ENCODE data around the gene CEMIP.

CEMIP gene

DNA sequence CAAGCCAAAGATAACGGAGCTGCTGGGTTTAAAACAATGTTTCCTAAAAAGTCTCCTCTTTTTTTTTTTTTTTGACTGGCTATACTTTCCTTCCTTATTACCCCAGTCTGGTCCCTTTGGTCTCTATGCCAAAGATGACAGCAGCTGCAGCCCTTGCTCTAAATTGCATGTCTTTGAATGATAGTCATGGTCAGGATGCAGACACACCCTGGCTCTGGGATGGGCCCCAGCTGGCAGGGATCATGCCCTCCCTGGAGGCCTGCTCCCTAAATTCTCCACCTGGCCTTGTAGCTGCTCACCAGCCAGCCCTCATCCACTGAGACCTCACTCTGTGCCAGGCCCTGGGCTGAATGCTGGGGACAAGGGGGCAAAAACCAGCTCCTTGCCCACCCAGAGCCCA lies 114.6 kb downstream of the CEMIP start:
- no peak for DNase-seq

- DNase-seq: no peak
Observed at GRCh38 chr15:80895091-80895490, 115.9 kb downstream of the CEMIP start.

DNA sequence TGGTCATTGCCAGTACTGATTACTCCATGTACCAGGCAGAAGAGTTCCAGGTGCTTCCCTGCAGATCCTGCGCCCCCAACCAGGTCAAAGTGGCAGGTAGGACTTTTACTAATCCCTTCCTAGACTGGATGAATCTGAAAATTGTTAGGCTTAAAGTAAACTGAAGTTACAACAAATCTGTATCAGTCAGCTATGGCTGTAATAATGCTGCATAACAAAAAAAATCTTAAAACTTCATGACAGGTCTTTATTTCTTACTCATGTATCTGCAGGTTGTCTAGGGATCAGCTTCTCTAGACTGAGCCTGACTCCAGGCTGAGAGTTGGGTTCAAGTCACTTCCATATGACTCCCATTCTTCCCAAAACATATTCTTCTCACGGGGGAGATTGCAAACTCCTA lies 116.8 kb downstream of the CEMIP start:
- DNase-seq: no peak

- DNase-seq: no peak
Observed at GRCh38 chr15:80898040-80898439, 118.9 kb downstream of the CEMIP start.

DNA sequence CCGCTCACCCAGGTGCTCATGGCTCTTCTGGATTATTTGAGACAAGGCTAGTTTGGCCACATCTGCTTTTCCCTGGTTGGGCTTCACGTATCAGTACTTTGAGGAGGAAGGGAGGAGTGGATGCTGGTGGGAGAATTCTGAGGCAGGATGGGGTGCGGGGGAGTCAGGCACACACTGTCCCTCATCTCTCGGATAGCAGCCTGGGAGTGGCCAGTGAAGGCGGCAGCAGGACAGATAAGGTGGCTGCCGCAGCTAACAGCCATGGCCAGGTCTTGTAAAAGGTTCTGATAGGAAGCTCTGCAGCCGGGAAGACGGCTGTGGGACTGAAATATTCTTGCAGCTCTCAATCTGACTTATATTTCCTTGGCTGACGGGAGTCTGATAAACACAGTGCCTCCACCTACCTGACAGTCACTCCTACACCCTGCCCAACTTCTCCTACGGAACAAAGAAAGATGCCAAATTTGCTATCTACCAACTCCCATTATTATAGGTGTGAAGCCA lies 123.2 kb downstream of the CEMIP start:
- no peak for DNase-seq

- no peak for DNase-seq
Observed at GRCh38 chr15:80904998-80905397, 125.8 kb downstream of the CEMIP start.

- no peak for DNase-seq
Observed at GRCh38 chr15:80906159-80906766, 127.1 kb downstream of the CEMIP start.

GRCh38 chr15:80911821-80912220 lies 132.7 kb downstream of the CEMIP start:
- DNase-seq: no peak

DNA sequence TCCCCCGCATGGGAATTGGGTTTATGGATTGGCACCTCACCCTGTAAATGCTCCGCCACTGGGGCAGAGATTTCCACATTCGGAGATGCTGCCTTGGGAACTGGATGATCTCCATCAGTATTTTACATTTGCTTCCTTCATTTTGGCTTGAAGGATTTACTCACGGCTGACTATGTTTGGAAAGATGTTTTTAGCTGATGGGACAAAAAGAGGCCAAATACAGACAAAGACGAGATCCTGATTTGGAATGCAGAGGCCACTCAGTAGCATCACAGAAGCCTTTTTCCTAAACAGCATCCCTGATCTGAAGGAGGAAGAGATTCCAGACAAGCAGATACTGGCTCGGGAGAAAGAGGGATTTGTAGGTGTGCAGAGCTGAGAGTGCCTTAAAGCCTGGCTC lies 133.5 kb downstream of the CEMIP start:
- DNase-seq: no peak

DNA sequence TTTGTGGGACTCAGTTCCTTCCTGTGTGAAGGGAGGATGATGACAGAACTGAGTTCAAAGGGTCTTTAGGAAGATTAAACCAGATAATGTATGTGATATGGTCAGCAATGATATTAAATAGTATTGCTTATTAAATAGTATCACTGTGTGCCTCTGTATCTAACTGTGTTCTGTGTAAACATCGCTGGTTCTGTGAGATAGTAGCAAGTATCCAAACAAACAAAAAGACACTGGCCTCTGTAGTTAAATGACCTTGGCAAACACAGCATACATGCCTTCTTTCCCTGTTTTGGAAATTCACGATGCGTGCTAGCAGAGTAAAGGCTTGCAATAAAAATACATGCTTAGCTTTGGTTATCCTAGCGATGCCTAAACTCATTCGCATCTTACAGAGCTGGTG lies 134.4 kb downstream of the CEMIP start:
- no peak for DNase-seq

DNA sequence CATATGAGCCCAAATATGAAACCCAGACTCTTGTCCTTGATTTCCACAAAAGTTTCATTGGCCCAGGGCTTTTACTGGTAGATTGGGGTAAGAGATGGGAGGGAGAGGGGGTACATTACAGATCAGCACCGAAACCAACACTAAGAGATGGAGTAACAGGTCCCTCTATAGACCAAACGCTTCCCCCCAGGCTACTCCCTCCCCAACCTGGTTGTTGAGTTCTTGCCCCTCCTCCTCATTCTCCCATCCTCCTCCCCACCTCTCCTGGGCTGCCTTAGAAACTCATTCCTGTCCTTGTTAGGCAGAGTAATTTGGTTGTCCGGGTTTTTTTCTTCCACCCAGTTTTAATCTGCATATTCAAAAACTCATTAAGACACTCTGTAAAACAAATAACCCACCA lies 136.3 kb downstream of the CEMIP start:
- DNase-seq: no peak

GRCh38 chr15:80916056-80916455 lies 136.9 kb downstream of the CEMIP start:
- DNase-seq: no peak

GRCh38 chr15:80918196-80918783 lies 139.1 kb downstream of the CEMIP start:
- no peak for DNase-seq

DNA sequence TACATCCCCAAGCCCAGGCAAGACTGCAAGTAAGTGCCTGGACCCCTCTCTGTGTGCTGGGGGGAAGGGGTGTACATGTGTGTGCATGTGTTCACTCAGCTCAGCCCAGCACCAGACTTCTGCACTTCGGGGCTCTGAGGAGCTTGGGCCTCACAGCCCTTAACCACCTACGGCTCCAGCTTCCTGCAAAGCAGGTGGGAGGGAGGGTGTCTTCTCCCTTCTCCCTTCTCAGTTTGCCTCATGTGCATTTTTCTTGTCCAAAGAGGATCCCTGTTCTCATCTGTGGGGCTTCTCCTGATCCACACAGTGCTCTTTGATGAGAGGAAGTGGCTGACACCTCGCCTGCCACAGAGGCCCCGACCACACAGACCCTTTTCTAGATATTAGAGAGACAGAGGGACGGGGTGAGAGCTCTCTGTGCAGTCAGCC lies 141.1 kb downstream of the CEMIP start:
- no peak for DNase-seq

- no peak for DNase-seq
Observed at GRCh38 chr15:80921736-80922410, 142.7 kb downstream of the CEMIP start.

DNA sequence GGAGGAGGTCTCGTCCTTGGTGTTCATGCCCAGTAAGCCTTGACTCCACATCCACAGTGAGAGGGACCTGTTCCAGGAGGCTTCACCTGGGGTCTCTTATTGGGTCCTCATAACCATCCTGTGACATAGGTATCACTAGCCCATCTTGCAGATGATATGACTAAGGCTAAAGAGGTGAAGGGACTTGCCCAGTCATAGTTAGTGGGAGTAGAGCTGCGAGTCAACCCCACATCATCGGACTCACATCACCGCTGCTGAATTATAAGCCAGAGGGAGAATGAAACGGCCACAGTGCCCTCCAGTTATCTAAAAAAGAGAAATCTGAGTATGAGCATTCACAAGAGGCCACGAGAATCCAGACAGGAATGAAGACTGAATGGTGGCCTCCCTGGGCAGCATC lies 144.5 kb downstream of the CEMIP start:
- DNase-seq: no peak

GRCh38 chr15:80924278-80924677 lies 145.1 kb downstream of the CEMIP start:
- no peak for DNase-seq

DNA sequence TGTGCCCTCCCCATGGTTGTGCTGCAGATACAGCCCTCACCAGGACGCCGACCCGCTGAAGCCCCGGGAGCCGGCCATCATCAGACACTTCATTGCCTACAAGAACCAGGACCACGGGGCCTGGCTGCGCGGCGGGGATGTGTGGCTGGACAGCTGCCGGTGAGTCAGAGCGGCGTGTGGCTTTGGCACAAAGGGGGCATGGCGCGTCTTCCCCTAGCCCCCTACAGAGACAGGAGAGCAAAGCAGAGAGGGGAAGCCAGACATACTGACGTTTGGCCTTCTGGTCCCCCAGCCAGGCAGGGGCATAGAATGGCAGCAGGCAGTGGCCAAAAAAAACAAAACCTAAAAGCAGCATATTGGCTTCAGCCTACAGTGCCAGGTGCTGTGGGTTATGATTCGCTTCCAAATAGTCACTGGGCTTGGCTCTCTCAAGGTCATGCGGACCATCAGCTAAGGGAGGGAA lies 146.5 kb downstream of the CEMIP start:
- DNase-seq: no peak

DNA sequence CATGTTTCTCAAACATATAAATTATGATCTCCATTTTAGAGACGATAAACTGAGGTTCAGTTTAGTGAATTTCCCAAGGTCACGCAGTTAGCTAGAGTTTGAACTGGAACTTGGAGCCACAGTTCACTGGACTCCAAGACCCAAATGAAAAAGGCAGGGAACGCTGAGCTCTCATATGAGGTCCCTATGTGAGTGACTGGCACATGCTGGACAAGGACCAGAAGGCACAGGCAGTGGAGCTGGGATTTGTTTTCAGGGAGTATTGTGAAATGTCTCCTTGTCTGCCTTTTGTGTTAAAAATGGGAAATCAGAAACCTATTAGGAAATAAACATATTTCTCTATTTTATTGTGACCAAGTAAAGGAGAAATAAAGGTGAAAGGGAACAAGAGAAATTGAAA lies 147.0 kb downstream of the CEMIP start:
- DNase-seq: no peak

- no peak for DNase-seq
Observed at GRCh38 chr15:80929225-80929624, 150.1 kb downstream of the CEMIP start.

DNA sequence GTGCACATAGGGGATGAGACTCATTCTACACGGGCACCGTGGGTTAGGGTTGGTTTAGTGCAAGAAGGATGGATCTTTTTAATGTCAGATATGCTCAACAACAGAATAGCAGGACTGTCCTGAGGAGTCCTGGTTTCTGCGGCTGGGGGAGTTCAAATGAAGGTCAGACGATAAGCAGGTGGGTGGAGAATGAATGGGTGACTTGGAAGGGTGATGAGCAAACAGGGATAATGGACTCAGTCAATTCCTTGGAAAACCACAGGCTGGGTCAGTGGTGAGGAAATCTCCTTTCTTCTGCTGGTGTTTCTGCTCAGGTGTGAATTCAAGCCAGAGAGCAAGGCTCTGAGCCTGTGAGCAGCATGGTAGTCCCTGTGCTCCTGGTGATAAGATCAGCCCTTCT lies 150.5 kb downstream of the CEMIP start:
- DNase-seq: no peak

DNA sequence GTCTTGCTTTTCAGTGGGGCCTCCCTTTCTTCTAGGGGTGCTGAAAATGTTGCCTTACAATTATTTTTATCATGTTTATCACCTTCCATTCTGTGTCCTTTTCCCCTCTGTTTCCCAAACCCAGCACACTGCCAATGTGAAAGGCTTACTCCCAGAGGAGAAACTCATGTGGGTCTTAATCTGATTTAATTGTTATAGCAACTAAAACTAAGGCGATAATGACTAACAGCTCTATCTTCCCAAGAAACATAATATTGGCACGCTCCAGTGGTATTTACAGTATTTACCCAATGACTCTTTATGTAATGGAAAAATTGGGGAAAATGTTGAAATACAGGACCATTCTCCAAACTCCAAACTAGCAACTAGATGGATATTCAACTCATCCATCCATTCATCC lies 152.0 kb downstream of the CEMIP start:
- DNase-seq: no peak

GRCh38 chr15:80931721-80932512 lies 152.7 kb downstream of the CEMIP start:
- no peak for DNase-seq

DNA sequence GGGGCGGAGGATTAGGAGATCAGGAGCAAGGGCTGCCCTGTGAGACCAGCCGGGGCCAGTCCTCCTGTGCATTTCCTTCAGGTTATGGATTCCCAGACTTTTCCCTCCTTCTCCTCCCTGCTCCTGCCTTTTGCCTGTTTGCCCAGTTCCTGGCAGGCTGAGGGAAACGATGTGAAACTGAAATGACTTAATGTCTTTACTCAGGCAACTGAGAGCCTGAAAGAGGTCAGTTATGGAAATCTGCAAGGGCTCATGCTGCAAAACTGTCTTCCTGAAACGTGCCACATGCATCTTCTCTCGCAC lies 153.3 kb downstream of the CEMIP start:
- no peak for DNase-seq

Data from CD4-positive, alpha-beta T cell treated with Interleukin-1 beta for 1 hour (primary cell).